GM19397 (cell line): ENCODE data around the gene ABAT.

Experiments
- ATAC-seq: cut with Tn5 transposase; IDR thresholded peaks from one replicate; pipeline ENCODE4 v1.9.1; 2021; ENCODE audit warnings: mild to moderate bottlenecking, moderate library complexity; ENCODE audit not compliant: unreplicated experiment

The ABAT gene

DNA sequence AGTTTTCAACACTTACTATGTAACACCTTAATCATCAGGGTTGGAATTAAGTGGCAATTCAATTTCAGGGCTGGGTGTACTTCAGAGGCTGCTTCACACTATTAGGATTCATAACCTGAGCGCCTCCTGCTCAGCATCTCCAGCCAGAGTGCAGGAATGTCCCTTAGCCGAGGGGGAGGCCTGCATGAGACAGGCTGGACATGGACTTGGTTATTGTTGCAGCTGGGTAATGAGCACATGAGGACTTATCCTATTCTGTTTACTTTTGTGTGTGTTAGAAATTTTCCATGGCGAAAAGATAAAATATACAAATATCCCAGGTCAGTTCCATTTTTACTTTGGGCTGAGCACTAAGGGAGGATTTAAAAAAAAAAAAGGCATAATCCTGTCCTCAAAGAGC is 133.6 kb downstream of the ABAT start:
- no peak for ATAC-seq

DNA sequence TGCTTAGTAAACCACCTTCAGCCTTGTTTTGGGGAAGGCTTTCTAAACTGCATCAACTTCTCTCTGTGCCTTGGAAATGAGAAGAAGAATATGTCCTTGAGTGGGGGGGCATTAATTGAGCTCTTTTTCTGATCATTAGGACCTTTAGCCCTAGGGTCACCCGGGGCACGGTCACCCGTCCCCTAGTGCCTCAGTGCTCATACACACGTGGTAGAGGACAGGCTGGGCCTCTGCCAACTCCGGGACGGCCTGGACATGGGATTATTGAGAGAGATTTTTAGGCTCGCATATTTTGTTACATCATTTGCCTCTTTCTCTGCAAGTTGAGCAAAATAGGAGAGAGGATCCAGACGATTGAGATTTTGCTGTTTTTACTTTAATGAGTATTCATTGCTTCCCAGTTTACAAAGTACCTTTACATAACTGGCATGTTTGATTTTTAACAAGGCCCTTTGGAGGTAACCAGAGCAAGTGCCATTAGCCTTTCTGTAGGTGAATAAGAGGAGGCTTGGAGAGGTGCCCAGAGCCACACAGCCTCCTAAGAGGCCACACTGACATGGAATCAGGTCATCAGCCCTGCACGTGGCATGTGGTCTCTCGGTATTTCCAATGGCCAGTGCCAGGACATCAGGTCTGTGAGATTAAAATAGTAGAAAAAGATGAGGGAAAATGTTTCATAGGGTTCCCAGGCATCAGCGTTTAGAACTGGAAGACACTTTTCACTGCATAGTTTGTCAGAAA is 134.4 kb downstream of the ABAT start:
- ATAC-seq: no peak

DNA sequence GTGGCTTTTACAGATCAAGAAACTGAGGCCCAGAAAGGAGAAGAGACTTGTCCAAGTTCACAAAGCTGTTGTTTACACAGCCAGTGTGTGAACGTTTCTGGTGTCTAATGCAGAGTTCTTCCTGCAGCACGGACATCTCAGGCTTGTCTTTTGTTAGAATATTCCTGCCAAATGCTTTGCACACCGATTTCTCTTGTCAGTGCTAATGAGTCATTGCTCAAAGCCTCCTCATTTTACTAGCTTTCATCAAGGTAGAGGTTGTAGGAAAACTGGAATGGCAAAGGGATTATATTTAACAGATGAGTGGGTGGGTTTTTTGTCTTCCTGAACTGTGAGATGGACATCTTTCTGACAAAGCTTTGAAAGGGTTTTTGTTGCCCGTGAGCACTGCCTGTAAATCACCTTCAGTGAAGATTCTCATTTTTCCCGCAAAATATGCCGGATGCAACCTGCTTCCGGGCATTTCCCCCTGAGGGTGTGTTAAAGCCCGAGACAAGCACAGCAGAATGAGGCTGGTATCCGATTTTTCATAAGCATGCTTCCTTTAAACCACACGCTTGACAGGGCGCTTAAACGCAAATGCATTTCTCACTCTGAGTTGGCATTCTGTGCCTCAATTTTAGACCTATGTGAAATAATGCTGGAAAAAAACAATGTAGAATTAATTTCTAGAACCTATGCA is 137.9 kb downstream of the ABAT start:
- no peak for ATAC-seq

DNA sequence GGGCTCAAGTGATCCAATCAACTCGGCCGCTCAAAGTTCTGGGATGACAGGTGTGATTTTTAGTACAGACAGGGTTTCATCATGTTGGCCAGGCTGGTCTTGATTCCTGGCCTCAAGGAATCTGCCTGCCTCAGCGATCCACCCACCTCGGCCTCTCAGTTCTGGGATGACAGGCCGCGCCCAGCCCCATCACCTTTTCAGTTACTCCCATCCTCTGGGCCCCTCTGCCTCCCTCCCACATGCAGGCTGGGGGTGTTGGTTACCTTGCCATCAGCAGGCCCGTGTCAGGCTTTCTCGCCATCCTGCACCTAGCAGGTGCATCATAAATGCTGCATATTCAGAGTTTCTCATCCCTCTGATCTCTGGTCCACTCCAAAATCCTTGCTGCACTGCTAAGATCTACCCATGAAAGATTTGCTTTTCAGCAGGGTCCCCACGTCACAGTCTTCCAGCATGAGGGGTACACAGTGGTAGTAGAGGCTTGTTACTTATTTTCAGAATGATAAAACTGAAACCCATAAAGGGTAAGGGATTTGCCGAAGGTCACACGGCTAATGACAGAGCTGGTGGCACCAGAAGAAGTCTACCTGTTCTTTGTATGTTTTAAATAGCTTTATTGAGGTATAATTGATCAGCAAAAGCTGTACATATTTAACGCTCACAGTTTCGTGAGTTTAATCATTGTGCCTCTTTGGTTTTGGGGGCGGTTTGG is 139.8 kb downstream of the ABAT start:
- ATAC-seq: no peak

DNA sequence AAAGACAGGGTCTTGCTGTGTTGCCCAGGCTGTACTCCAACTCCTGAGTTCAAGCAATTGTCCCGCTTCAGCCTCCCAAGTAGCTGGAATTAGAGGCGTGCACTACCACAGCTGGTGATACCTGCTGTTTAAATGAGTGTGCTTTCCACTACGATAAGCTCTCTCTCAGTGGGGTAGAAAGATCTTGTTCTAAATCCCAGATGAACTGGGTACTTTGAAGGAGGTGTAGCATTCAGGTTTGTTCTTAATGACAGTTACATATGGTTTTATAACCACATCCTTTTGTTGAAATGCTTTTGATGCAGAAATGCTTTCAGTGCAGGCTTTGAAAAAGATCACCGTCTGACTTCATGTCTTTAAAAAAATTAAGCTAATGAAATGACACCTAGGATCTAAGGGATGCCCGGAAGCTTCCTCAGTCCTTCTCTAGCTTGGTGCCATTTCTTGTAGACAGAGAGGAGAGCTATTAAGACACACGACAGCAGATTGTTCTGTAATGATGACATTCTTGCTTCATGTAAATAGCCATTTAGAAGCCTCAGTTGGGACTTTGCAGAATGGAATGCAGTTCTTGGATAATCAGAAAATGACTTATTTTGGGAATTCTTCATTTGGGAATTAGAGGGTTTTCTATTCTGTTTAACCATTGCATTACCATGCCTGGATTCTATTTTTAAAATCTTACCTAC is 142.7 kb downstream of the ABAT start:
- no peak for ATAC-seq

DNA sequence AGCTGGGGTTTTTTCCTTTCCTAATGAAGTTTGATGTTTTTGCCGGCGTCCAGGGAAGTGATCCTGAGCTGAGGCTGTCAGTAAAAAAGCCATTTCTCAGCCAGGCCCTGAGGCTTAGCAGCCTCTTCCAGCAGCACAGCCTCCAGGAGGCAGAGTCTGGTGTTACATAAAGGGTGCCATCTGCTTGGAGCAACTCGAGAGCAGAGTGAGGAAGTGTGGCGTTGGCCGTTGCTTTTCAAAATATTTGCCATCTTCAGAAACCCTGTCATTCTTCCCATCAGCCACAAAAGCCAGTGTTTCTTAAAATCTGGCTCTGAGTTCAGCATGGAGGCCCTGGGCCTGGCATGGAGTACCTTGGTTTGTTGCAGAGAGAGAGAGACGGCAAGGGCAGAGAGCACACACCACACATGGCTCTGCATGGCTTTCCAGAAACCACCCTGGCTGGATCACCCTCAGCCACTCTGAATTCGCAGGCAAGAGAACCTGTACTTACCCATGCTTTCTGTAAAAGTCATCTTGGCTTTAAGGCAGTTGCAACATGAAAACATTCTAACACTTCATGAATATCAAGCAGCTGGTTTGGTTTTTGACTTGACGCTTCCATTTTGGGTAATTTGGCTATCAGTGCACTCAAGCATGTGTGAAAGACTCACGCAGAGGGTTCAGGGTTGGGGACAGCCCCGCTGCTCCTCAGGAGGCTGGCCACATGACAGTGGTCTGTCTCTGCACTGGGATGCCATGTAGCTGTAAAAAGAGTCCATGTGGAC is 144.3 kb downstream of the ABAT start:
- ATAC-seq: peak; percentile 87

DNA sequence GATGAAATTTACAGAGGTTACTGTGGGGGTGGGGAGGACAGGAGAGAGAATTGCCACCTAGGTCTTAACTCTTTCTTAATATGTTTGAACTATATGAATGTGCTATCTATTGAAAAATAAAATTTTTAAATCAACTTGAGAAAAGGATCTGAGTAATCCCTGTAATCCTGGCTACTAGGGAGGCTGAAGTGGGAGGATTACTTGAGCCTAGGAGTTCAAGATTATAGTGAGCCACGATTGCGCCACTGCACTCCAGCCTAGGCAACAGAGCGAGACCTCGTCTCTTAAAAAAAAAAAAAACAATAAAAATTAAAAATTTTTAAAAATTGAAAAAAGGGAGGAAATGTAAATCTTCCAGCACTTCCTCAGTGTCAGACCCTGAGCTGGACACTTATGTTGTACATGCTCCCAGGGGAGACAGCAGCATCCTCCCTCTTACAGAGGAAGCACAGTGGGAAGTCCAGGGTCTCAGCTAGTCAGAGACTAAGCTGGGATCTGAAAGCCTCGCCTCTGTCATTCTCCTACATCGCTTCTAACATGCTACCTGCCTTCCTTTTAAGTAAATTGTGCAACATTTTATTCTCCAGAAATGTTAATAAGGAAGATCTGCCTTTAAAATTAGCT is 145.1 kb downstream of the ABAT start:
- no peak for ATAC-seq

DNA sequence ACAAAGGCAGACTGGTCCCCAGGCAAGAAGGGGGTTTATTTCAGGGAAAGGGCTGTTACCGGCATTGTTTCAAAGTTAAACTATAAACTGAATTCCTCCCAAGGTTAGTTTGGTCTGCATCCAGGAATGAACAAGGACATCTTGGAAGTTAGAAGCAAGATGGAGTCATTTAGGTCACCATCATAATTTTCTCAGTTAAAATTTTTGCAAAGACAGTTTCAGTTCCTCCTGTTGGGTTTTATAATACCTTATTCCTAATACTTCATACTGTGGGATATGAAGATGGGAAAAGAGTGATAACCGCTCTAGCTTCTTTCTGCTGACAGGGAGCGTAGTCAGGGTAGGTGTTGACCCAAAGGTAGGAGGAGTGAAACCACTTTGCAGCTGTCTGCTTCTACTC is 148.0 kb downstream of the ABAT start:
- ATAC-seq: no peak

DNA sequence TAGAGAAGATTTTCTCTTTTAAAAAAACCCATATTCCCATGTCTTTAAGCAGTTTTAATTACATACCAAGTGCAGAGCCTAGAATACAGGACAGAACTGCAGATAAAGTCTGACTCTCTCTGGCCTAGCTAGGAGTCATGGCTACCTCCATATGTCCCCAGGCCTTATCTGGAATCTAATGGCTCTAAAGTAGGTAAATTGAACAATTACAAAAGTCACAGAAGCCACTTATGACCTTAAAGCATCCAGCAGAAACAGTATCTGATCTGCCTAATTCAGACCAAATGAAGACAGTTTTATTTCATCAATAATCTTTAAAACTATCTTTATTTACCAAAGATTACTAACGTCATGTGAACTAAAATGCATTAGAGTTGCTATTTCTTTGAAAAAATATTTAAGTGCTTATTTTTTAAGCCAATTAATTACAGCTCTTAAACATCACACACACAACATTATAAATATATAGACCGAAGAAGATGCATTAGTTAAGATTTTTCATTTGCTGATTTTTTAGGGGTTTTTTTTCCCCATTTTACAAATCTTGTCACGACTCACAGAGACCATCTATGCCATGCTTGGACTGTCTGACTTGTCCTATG is 152.0 kb downstream of the ABAT start:
- ATAC-seq: no peak

DNA sequence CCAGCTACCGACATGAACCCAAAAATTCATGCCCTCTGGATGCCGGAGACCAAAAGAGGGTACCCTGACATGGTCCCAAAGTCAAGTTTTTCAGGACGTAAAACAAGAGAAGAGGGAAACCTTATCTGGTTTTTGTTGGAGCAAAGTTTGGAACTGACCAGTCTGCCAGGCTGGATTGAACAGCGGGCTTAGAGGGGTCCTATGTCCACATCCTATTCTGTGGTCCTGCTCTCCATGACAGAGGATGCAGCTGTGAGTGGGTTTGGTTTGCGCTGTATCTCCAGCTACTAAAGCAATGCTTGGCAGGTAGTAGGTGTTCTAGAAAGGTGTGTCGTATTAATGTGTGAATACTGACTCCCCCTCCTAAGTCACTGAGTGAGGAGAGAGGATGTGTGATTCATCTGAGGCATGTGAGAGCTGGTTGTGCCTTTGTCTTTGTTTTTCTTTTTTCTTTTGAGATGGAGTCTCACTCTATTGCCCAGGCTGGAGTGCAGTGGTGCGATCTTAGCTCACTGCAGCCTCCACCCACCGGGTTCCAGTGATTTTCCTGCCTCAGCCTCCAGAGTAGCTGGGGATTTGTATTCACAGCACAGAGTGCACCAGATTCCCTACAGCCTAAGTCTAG is 154.2 kb downstream of the ABAT start:
- ATAC-seq: no peak

DNA sequence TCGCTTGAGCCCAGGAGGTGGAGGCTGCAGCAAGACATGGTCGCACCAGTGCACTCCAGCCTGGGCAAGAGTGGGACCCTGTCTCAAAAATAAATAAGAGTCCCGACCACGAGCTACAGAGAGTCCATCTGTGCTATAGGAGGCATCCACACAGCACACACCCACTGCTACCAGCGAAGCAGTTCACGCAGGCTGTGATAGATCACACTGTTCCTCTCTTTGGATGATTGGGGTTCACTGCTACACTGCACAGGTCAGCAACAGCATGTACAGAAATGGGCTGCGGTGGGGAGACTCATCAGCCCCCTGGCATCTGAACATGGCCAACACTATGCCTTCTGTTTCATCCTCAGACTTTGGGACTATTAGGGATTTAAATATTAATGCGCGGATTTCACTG is 157.0 kb downstream of the ABAT start:
- ATAC-seq: no peak

DNA sequence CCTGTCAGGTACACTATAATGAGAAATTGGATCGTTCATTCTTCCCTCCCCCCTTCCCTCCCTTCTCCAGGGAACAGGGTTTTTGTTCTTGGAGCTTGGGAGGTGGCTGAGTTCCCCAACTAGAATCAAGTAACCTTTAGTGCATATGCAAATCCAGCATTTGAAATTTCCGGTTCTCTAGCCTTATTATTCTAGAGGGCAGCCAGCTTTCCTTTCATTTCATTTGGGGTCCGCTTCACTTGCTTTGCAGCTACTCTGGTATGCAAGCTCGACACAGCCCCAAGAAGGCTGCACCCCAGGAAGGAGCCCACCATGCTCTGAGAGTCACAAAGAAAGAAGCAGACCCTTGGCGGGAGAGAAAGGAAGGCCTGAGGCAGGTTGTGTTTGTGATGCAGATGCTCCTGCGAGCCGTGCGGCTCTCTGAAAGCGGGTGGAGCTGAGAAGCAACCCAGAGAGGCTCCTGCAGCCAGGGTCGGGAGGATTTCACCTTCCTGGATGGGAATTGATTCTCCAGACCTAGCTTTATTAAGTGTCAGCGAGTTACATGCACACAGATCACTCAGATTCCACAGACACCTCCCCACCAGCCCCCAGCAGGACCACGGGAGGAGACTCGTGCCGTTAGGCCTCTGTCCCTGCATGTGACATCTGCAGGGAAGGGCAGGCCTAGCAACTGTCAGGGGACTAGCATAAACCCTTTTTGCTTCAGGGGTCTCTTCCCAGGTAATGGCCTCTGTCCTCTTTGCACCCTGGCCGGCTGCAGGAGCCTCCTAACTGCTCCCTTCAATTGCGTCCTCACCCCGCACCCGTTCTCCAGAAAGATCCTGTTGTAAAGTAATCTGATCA is 157.7 kb downstream of the ABAT start:
- no peak for ATAC-seq

DNA sequence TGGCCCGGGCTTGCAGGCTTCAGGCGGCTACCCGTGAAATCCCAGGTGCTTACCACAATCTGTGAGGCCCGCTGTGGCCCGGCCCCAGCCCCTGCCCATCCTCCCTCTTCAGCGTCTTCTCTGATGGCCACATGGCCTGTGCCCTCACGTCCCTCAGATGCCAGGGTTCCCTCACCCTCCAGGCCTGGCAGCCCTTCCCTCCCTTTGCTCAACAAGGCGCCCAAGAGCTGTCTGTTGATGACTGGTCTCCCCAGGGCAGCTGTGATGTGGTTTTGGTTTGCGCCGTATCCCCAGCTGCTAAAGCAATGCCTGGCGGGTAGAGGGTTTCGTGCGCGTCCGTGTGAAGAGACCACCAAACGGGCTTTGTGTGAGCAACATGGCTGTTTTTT is 158.3 kb downstream of the ABAT start:
- no peak for ATAC-seq
